Measurements from ENCODE around the gene ACACA.

The ACACA gene

DNA sequence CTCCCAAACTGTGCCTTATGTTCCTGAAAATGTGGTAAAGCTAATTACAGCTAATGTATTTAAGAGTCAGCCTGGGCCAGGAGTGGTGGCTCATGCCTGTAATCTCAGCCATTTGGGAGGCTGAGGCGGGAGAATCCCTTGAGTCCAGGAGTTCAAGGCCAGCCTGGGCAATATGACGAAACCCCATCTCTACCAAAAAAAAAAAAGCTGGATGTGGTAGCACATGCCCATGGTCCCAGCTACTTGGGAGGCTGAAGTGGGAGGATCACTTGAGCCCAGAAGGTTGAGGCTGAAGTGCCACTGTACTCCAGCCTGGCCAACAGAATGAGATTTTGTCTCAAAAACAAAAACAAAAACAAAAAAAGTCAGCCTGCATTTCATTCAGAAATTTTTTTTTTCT, 64.0 kb downstream of the ACACA start:
- ATAC-seq (no peak), DNase-seq (no peak)

DNA sequence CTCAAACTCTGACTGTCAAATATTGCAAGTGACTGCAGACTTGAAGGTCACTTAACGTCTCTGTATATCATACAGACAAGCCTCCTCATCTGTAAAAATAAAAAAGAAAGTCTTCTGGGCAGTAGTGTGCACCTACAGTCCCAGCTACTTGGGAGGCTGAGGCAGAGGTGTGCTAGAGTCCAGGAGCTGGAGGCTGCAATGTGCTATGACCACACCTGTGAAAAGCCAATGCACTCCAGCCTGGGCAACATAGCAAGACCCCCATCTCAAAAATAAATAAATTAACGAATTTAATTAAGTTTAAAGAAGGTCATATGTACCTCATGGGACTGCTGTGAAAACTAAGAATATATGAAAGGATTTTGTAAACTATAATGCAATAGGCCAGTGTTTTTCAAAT, 65.8 kb downstream of the ACACA start:
- DNase-seq: no peak
- no peak for ATAC-seq

DNA sequence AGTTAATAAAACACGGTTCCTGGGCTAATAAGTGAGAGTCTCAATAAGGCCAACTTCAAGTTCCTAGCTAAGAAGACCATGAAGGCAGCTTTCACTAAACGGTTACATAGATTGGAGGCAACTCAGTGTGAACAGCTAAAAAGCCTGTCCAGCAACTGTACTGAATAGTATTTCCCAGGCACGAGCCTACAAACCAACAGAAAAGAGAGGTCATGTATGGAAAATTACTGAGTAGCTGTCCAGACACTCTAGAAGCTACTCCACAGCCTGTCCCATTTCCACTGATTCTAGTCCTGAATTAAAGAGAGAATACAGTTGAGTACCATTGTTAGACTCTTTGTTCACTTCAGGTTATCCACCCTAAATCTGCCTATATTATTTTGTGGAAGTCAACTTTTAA, 67.3 kb downstream of the ACACA start:
- ATAC-seq (no peak), DNase-seq (no peak)

DNA sequence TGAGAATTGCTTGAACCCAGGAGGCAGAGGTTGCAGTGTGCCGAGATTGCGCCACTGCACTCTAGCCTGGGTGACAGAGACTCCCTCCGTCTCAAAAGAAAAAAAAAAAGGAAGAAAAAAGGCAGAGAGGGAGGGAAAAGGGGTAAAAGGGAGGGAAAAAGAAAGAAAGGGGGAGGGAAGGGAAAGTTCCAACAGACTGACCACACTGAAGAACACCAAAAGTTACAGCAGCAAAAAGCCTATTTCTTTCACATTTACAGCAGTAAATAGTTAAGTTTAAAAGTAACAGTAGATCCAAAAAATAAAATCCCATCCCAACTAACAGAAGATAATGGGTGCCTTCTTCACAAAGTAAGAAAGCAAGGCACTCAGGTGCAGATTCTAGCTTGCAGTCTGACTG, 67.8 kb downstream of the ACACA start:
- DNase-seq (no peak), ATAC-seq (no peak)

DNA sequence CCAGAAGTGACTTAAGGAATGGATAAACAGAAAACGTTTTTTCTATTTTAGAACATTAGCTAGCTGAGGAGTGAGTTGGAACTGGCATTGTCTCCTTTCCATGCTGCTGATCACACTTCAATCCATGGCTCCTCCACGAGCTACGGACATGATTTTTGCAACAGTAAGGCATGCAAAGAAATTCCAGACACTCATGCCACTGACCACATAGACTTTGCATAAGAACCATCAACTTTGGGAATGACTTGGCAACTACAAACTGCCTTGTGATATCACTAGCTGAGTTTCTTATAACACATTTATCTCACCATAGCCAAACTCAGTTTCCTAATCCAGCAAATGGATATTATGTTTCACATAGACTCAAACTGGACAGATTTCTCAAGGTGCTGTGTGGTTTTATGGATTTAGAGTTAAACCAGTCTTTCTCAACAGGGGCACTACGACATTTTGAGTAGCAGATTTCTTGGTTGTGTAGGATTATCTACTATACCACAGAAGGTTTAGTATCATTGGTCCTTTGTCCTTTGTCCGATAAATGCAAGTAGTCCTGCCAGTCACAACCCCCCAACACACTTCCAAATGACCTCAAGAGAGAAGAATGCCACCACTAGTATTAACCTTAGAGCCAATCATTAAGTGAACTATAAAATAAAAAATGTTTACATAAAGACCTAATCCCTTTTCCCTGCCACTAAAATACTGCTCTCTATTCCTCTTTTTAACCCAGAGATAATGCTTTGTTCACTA, 79.1 kb downstream of the ACACA start:
- ATAC-seq (no peak), DNase-seq (no peak)

DNA sequence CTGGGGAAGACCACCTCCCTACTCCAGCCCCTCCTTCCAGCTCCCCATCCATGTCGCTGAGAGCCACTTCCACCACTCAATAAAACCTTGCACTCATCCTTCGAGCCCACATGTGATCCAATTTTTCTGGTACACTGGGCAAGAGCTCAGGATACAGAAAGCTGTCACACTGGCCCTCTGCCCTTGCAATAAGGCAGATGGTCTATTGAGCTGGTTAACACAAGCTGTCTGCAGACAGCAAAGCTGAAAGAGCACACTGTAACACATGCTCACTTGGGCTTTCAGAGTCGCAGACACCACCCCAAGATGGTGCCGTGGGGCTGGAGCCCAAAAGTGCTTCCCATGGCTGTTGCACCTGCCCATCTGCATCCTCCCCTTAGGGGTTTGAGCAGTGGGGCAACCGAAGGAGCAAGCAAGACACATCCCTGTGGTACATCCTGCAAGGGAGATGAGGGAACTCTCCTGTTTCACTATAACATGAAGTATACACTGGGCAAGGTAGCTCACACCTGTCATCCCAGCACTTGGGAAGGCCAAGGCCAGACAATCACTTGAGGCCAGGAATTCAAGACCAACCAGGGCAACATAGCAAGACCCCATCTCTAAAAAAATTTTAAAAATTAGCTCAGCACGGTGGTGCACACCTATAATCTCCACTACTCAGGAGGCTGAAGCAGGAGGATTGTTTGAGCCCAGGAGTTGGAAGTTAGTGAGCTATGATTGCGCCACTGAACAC, 83.6 kb downstream of the ACACA start:
- DNase-seq (no peak), ATAC-seq (no peak)

DNA sequence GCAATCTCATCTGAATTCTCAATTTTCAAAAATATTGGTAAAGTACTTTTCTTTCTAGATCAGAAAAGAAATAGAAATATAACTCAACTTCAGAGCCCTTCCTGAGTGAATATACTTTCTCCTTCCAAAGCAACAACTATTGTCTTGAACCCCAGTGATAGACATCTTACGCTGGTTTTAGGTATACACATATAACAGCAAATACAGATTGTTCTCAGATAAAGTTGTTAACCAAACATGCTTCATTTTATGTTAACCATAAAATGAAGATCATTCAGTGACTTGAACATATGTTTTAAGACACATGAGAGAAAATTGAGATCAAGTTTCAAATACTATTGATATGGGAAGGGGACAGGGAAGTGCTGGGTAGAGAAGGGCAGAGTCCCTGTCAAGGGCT, 84.5 kb downstream of the ACACA start:
- ATAC-seq: no peak
- DNase-seq: no peak

DNA sequence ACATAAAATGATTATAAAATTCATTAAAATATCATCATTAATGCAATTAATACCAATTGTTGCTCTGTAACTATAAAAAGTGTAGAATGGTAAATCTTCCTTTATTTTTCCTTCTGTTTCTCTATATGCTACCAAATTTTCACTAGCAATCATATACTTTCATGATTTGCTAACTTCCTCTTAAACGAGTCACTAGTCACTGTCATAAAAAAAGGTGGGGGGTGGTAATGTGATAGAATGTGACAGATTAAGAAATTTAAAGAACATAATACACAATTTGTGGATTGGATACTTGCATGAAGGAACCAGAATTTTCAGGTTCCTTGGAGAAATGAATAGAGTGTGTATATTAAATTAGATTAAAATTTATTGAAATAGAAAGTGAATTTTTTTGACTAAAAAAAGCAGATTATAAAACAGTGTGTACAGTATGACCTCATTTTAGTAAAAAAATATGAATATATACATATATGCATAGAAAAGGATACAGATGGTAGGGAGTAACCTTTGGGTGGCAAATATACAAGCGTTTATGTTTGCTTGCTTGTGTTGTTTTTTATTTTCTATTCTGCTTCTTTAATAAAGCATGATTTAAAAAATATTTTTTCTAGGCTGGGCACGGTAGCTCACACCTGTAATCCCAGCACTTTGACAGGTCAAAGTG, 87.6 kb downstream of the ACACA start:
- ATAC-seq (no peak), DNase-seq (no peak)

DNA sequence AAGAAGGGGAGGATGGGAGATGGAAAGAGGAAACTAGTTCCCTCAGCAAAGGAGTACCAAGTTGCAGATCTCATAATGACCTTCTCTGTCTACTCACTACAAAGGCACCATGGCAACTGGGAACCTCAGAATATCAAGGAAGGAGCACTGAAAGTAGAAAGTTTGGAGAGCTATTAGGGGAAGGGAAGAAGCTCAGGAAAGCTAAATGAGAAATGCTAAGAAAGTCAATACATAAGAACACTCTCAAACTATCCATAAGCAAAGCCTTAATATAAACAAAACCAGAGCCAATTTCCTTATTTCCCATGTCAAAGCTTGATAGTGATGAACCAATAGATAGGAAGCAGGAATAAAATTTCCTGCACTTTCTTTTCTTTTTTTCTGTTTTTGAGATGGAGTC, 88.8 kb downstream of the ACACA start:
- DNase-seq: no peak
- ATAC-seq: no peak

DNA sequence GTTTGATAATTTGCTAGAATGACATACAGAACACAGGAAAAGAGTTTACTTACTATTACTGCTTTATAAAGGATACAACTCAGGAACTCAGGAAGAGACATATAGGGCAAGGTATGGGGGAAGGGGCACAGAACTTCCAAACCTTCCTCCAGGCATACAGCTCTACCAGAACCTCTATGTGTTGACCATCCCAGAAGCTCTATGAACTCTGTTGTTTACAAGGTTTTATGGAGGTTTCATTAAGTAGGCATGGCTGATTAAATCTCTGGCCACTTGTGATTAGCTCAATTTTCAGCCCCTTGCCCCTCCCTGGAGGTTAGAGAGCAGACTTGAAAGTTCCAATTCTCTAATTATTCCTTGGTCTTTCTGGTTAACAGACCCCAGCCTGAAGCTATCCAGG, 91.0 kb downstream of the ACACA start:
- DNase-seq (no peak), ATAC-seq (no peak)

DNA sequence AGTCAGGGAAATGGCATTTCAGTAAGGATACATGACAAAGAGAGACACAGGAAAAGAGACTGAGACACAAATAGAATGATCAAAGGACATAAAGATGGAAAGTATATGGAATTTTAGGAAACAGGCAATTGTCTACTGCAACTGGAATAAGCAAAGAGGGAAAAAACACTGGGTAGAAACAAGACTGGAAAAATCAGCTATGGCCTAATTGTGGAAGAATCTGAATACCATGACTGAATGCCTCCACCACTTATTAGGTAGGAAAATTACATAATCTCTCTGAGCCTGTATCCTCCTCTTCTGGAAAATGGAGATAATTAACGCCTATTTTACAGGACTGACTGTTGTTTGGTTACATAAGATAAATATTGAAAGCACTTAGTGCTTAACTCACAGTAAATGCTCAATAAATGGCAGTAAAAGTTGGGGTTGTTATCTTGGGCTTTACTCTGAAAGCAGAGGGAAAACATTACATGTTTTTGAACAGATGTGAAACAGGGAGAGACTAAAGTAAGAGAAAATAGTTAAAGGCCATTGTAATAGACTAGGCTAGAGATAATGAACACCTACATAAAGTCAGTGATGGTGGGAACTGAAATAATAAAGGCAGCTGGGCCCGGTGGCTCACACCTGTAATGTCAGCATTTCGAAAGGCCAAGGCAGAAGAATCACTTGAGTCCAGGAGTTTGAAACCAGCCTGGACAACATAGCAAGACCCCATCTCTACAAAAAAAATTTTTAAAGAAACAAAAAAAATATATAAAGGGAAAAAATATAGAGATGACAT, 94.3 kb downstream of the ACACA start:
- ATAC-seq (no peak), DNase-seq (no peak)

DNA sequence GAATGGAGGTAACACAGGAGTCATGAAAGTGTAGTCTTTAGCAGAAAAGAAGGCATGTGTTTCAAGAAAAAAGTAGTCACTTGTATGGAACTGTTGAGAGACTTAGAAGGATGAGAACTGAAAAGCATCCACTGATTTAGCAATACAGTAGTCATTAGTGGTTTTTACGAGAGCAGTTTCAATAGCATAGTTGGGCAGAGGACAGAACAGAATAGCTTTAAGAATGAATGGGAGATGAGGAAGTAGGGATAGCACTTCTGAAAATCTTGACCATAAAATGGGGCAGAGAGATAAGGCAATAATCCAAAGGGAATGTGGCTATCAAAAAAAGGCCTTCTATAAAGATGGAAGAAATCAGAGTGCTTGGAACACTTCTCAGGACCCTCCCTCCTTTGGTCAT, 95.7 kb downstream of the ACACA start:
- ATAC-seq (no peak), DNase-seq (no peak)

DNA sequence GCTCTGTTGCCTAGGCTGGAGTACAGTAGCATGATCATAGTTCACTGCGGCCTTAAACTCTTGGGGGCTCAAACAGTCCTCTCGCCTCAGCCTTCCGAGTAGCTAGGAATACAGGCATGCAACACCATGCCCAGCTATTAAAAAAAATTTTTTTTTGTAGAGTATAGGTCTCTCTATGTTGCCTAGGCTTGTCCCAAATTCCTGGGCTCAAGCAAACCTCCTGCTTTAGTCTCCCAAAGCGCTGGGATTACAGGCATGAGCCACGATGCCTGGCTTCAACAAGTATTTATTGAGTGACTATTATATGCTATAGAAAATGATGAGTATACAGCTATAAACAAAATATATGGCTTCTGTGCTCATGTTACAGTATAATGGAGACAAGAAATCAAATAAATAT, 97.6 kb downstream of the ACACA start:
- DNase-seq (no peak), ATAC-seq (no peak)

DNA sequence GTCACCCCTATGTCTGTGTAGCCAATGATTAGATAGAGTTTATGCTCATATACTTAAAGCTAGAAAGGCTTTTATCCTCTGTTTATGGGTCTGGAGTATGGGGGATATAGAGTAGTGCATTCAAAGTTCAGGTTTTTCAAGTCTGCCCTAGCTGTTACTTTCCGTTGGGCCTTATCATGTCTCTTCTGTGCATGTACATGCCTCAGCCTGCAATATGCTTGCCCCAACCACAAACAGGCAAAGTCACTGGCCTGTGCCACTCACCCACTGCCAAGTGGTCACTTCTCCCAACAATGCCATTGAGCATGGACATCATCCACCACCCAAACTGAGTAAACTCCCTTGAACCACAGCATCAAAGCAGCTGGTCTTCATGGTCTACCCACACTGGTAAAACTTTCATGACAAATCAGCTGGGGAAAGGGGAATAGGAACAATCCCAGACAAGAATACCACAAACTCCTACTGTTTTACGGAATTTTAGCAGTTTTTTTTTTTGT, 101.2 kb downstream of the ACACA start:
- ATAC-seq (no peak), DNase-seq (no peak)

DNA sequence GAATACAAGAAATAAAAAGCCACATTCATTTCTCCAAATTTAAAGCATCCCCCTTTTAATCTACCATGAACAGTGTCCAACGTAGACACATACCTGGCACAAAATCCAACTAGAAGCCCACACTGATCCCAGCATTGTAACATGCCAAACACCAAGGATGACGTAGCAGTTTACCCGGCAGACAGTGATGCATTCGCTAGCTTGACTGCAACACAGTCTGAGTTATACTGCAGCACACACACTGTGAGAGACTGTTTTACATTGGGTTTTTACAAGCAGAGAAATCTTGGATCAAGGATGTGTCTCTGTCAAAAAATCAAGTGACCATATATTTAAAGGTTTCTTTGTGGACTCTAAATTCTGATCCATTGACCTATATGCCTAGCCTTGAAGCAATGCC, 105.3 kb downstream of the ACACA start:
- ATAC-seq (no peak), DNase-seq (no peak)

DNA sequence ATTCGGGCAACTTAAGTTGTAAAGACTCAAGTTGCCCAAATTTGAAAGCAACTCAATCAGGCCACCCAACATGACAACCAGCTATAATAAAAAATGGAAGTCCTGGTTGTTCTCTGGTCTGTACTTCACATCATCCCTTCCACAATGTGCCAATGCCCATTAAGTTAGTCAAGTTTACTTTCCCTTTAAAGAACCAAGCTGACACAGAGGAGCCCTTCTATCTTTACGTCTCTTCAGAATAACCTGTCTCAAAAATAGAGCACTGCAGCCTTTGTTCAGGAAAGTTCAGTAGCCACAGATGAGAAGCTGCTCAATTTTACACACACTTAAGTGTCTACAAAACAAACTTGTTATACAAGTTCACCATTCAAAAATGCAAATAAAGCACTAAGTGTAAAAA, 106.0 kb downstream of the ACACA start:
- ATAC-seq: no peak
- DNase-seq: no peak

DNA sequence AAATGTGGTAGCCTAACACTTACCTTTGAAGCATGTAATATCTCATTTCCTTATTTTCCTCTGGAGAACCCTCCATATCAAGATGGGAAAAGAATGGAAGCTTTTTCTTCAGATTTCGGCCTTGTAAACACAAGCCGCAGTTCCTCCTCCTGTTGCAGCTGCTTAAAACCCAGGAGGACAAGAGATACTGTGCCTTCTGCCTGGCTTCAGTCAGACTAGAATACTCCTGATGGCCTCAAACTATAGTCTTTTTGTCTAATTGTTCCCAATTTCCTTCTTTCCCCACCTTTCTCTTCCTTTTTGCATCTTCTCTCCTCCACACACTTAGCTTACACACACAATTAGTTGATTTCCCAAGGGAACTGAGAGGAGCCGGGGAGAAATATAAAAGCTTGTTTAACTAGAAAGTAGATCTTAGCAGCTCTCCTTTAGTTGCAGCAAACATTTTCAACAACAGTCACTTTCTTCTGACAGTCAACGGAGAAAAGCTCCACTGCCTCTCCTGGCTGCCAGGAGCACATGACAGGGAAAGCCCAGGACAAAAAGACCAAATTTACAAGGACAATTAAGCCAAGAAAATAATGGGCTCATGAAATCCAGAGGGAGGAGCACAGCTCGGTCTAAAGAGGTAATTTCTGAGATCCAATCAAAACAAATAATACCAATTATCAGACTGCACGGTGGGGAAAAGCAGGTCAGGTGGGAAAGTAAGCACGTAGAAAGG, 107.2 kb downstream of the ACACA start:
- ATAC-seq: no peak
- DNase-seq: no peak

DNA sequence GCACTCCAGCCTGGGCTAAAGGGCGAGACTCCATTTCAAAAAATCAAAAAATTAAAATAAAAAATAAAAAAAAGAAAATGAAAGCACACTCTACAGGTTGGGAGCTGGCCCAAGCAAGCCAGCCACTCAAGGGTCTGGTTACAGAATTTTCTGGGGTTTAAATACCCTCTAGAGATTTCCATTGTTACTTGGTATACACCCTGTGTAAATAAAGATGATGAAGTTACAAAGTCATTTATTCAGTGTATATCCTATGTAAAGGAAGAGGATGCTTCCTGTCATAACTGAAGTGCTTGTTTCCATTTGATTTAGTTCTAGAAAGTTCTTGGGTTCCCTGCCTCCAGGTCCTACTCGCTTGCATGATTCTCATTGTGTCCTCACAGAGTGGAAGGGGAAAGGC, 110.7 kb downstream of the ACACA start:
- DNase-seq (no peak), ATAC-seq (no peak)

DNA sequence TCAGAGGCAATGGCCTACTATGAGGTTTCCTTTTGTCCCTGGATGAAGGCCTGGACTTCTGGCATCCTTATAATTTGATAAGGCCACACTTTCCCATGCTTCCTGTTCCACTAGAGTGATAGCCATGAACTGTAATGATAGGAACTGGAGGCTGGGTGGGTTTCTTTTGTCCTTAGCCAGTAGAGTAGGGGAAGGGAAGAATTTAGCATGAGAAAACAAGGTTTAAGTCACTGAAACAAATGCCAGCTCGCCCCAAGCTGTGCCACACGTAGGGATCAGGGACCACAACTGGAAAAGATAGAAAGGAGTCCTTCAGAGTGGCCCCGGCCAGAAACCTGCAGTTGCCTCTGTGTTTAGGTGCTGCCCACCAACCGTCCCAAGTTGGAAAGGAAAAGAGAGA, 111.7 kb downstream of the ACACA start:
- DNase-seq: no peak
- no peak for ATAC-seq

DNA sequence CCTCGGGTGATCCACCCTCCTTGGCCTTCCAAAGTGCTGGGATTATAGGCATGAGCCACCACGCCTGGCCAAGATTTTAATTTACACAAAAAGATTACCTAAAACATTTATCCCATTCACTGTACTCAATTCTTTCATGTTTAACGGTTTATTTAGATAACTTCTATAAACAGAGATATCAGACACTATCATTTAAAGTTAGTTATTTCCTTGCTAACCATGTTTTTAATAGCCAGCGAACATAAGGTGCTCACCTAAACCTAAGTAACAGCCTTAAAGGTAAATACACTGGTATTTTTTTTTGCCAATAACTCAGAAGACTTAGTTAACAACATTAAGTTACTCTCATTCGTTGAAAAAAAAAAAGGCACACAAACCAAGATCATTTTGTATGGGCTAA, 112.9 kb downstream of the ACACA start:
- DNase-seq: no peak
- ATAC-seq: no peak

DNA sequence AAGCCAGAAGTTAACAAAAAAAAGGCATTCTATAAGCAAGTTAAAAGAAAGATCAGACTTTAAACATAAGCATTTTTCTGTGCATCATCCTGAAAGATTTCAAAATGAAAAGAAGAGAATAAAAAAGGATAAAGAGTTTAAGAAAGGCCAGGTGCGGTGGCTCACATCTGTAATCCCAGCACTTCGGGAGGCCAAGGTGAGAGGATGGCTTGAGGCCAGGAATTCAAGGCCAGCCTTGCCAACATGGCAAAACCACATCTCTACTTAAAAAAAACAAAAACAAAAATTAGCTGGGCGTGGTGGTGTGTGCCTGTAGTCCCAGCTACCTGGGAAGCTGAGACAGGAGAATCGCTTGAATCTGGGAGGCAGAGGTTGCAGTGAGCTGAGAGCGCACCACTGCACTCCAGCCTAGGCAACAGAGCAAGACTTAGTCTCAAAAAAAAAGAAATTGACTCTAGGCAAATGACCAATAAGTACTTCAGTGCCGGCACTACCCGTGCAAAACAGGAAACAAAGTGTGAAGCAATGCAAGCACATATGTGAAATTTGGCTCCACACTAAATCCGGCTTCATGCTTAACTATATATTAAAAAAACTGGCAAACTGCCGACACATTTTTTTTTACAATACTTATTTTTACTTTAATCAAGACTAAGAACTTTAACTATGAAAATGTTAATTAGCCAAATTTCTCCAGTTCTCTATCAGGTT, 114.1 kb downstream of the ACACA start:
- DNase-seq: no peak
- no peak for ATAC-seq
